ENCODE results near the gene POLQ.

DNA sequence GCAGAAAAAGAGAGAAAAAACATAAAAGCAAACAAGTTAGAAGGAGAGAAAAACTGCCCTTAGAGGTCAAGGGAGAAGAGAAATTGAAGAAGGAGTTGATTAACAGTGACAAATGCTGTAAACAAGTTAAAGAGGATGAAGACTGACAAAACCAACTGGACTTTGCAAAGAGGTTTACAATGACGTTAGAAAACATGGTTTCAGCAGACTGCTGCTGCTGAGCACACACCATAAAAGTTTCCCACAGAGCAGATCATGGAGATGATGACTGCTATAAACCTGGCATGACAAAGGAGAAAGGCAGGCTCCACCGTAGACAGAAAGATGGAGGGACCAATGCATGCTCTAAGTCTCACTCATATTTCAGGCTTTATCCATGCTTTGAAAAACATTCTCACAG, 78.7 kb downstream of the POLQ start:
- TF ChIP-seq, protein P1, sequence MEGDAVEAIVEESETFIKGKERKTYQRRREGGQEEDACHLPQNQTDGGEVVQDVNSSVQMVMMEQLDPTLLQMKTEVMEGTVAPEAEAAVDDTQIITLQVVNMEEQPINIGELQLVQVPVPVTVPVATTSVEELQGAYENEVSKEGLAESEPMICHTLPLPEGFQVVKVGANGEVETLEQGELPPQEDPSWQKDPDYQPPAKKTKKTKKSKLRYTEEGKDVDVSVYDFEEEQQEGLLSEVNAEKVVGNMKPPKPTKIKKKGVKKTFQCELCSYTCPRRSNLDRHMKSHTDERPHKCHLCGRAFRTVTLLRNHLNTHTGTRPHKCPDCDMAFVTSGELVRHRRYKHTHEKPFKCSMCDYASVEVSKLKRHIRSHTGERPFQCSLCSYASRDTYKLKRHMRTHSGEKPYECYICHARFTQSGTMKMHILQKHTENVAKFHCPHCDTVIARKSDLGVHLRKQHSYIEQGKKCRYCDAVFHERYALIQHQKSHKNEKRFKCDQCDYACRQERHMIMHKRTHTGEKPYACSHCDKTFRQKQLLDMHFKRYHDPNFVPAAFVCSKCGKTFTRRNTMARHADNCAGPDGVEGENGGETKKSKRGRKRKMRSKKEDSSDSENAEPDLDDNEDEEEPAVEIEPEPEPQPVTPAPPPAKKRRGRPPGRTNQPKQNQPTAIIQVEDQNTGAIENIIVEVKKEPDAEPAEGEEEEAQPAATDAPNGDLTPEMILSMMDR (IDR thresholded peaks at IDR 0.05) = no peak
- no peak for TF ChIP-seq POLR2A (IDR thresholded peaks at IDR 0.05)
- TF ChIP-seq EP300 (IDR thresholded peaks at IDR 0.05) = no peak
- no peak for TF ChIP-seq POLR2AphosphoS5 (IDR thresholded peaks at IDR 0.05)
